SU-DHL-6 (cell line): ENCODE measurements around the gene LGR4.

Experiments
- EZH2phosphoT487 ChIP-seq: fragments of 200-600 bp; sonication (generic), shearing (Covaris generic); conservative IDR thresholded peaks from 2 replicates; pipeline ENCODE4 v1.6.1; 2018; ENCODE audit warnings: mild to moderate bottlenecking, antibody characterized with exemption, low read length, moderate library complexity, mixed read lengths
- TF ChIP-seq, protein P1 (sequence below): fragments of 200-600 bp; sonication (generic); IDR thresholded peaks from one replicate; pipeline ENCODE4 v1.5.1; 2017; ENCODE audit warnings: antibody characterized with exemption, mild to moderate bottlenecking, low read length, moderate library complexity; ENCODE audit not compliant: insufficient read depth, poor library complexity, severe bottlenecking

DNA sequence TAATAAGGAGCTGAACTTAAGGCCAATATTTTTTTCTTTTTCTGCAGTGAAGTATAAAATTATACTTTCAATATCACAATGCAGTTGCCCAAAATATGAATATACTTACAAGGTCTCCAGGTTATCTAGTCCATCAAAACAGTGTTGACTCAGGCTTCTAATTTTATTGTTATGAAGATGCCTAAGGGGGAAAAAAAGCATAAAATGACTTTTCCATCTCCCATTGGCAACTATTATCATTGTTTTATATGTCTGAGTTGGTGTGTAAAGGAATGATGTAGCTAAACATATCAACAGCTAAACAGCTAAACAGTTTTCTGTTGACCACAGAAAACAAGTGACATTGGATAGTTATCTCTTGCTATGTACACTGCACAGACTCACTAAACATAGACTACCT, 88.4 kb downstream of the LGR4 start:
- TF ChIP-seq, protein P1, sequence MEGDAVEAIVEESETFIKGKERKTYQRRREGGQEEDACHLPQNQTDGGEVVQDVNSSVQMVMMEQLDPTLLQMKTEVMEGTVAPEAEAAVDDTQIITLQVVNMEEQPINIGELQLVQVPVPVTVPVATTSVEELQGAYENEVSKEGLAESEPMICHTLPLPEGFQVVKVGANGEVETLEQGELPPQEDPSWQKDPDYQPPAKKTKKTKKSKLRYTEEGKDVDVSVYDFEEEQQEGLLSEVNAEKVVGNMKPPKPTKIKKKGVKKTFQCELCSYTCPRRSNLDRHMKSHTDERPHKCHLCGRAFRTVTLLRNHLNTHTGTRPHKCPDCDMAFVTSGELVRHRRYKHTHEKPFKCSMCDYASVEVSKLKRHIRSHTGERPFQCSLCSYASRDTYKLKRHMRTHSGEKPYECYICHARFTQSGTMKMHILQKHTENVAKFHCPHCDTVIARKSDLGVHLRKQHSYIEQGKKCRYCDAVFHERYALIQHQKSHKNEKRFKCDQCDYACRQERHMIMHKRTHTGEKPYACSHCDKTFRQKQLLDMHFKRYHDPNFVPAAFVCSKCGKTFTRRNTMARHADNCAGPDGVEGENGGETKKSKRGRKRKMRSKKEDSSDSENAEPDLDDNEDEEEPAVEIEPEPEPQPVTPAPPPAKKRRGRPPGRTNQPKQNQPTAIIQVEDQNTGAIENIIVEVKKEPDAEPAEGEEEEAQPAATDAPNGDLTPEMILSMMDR = no peak
- TF ChIP-seq EZH2phosphoT487 = no peak
